PFSK-1 (cell line): ENCODE results near the gene PYGL.

Source experiments
- FOXP2 ChIP-seq: optimal IDR thresholded peaks from 2 replicates; pipeline ENCODE3; 2011; ENCODE audit warnings: borderline replicate concordance, control low read depth, inconsistent platforms; ENCODE audit not compliant: insufficient read depth; ENCODE audit errors: extremely low read length, extremely low read depth
- POLR2AphosphoS5 ChIP-seq: IDR thresholded peaks from 2 replicates; pipeline ENCODE4 v1.6.1; 2012; ENCODE audit warnings: low read depth, mild to moderate bottlenecking, control low read depth, low read length, moderate library complexity
- REST ChIP-seq, 2 experiments: IDR thresholded peaks; 2 replicates each; pipeline versions ENCODE4 v1.6.1 to v1.8.0; 2011 to 2012; ENCODE audit warnings: low read depth in 2 of 2, low read length in 2 of 2, control low read depth in 1 of 2, inconsistent platforms in 1 of 2, mild to moderate bottlenecking in 1 of 2, moderate library complexity in 1 of 2; ENCODE audit not compliant: insufficient read depth in 1 of 2
- SIN3A ChIP-seq: IDR thresholded peaks from 2 replicates; pipeline ENCODE4 v1.6.1; 2012; ENCODE audit warnings: mild to moderate bottlenecking, low read length, moderate library complexity, borderline replicate concordance; ENCODE audit not compliant: insufficient read depth
- TAF1 ChIP-seq: IDR thresholded peaks from 2 replicates; pipeline ENCODE4 v1.6.1; 2012; ENCODE audit warnings: low read length, control low read depth, borderline replicate concordance; ENCODE audit not compliant: insufficient read depth

PYGL gene

GRCh38 chr14:50906326-50907065 is 37.8 kb downstream of the PYGL start:
- TF ChIP-seq POLR2AphosphoS5 (no peak), TAF1 (no peak), REST (IDR thresholded peaks at IDR 0.05; ENCODE audit: insufficient read depth in 1 of 2, low read depth in 2 of 2, low read length in 2 of 2) (no peak), FOXP2 (no peak), SIN3A (no peak)

GRCh38 chr14:50904719-50905118 is 39.6 kb downstream of the PYGL start:
- no peak for TF ChIP-seq POLR2AphosphoS5
- no peak for TF ChIP-seq FOXP2
- TF ChIP-seq TAF1: no peak
- no peak for TF ChIP-seq REST (IDR thresholded peaks at IDR 0.05; ENCODE audit: insufficient read depth in 1 of 2, low read depth in 2 of 2, low read length in 2 of 2)
- TF ChIP-seq SIN3A: no peak

GRCh38 chr14:50901361-50901760 is 42.9 kb downstream of the PYGL start:
- no peak for TF ChIP-seq FOXP2
- no peak for TF ChIP-seq TAF1
- TF ChIP-seq REST (IDR thresholded peaks at IDR 0.05; ENCODE audit: insufficient read depth in 1 of 2, low read depth in 2 of 2, low read length in 2 of 2): no peak
- no peak for TF ChIP-seq SIN3A
- TF ChIP-seq POLR2AphosphoS5: no peak

GRCh38 chr14:50897658-50898175 is 46.6 kb downstream of the PYGL start:
- no peak for TF ChIP-seq TAF1
- no peak for TF ChIP-seq FOXP2
- no peak for TF ChIP-seq REST (IDR thresholded peaks at IDR 0.05; ENCODE audit: insufficient read depth in 1 of 2, low read depth in 2 of 2, low read length in 2 of 2)
- TF ChIP-seq POLR2AphosphoS5: no peak
- no peak for TF ChIP-seq SIN3A

GRCh38 chr14:50892255-50892654 is 52.0 kb downstream of the PYGL start:
- no peak for TF ChIP-seq FOXP2
- no peak for TF ChIP-seq SIN3A
- TF ChIP-seq REST (IDR thresholded peaks at IDR 0.05; ENCODE audit: insufficient read depth in 1 of 2, low read depth in 2 of 2, low read length in 2 of 2): no peak
- TF ChIP-seq POLR2AphosphoS5: no peak
- TF ChIP-seq TAF1: no peak
